ENCODE data around the gene FOXP4.

FOXP4 gene

DNA sequence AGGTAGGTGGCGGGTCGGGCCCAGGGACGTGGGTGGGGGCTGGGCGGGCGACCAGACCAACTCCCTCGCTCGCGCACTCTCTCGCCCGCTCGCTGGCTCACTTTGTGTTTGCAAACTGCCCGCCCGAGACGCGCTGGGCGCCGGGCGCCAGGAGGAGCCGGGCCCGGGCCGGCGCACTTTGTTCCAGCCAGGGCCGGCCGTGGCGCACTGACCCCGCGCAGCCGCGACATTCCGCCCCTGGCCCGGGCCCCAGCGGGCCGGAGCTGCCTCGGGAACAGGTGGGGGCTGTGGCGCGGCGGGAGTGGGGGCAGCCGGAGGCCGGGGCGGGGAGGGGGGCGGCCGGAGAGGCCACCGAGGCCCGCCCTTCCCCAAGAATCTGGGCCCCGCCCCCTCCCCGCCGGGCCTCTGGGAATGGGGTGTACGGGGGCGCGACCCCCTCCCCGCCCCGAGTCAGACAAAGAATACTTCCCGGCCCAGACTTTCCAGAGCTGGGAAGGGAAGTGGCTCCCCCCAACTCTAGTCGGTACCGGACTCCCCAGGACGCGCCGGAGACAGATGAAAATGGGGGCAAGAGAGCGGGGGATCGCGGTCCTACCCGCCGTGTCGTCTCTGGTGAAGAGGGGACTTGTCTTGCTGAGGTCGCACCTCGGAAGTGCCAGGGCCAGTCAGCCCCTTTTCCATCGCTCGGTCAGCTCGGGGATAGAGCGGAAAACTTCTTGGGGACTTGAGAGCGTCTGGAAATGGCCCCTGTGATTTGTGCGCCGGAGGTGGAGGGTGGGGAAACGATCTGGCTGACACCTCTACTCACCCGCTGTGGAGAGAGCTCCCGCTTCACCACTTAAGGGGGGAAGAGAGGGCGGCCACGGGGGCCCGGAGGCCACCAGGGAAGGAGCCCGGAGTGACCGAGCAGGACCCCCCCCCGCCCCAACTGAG lies 951 bp downstream of the FOXP4 start:
- peak; percentile 33 for DNase-seq (ENCODE audit: low read depth)

DNA sequence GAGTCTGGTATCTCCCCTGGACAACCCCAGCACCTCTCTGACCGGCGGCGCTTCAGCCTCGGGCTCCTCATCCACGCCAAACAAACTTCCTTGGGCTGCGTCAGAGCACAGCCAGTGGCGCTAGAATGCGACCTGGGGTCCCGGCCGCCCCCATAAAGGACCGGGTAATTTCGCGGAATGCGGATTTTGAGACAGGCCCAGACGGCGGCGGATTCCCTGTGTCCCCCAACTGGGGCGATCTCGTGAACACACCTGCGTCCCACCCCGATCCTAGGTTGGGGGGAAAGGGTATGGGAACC lies 1.6 kb downstream of the FOXP4 start:
- TF ChIP-seq, protein P1, sequence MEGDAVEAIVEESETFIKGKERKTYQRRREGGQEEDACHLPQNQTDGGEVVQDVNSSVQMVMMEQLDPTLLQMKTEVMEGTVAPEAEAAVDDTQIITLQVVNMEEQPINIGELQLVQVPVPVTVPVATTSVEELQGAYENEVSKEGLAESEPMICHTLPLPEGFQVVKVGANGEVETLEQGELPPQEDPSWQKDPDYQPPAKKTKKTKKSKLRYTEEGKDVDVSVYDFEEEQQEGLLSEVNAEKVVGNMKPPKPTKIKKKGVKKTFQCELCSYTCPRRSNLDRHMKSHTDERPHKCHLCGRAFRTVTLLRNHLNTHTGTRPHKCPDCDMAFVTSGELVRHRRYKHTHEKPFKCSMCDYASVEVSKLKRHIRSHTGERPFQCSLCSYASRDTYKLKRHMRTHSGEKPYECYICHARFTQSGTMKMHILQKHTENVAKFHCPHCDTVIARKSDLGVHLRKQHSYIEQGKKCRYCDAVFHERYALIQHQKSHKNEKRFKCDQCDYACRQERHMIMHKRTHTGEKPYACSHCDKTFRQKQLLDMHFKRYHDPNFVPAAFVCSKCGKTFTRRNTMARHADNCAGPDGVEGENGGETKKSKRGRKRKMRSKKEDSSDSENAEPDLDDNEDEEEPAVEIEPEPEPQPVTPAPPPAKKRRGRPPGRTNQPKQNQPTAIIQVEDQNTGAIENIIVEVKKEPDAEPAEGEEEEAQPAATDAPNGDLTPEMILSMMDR (conservative IDR thresholded peaks at IDR 0.05; ENCODE audit: low read length): no peak
- DNase-seq (ENCODE audit: low read depth): no peak
- peak overlapping the region; percentile 82 for H3K4me3 ChIP-seq (ENCODE audit: low read length)

More for the DNA sequence above, 951 bp downstream of the FOXP4 start:
- peak overlapping the region; percentile 82 for H3K4me3 ChIP-seq (ENCODE audit: low read length)
- TF ChIP-seq, protein P1 (conservative IDR thresholded peaks at IDR 0.05; ENCODE audit: low read length): no peak

DNA sequence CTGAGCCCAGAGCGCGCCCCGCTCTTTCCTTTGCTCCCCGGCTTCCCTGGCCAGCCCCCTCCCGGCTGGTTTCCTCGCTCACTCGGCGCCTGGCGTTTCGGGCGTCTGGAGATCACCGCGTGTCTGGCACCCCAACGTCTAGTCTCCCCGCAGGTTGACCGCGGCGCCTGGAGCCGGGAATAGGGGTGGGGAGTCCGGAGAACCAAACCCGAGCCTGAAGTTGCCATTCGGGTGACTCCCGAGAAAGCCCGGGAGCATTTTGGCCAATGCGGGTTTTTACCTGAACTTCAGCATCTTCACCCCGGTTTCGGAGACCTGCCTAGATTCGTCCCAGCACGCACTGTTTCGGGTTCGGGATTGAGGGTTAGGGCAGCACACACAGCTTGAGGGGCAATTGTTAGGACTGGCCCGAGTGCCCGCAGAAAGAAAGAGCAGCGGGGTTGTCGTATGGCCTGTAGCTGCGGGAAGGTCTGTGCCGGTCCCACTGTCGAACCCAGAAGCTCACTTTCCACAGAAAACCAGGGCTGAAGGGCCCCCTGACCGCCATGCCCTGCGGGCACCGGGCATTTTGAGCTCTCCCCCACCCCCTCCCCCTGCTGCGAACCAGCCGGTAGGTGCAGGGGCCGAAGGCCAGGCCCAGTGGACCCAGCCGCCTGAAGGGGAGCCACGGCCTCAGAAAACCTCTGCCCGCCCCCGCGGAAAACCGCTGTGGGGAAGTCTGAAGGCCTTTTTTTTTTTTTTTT lies 2.1 kb downstream of the FOXP4 start:
- no peak for DNase-seq (ENCODE audit: low read depth)
- peak overlapping the region; percentile 82 for H3K4me3 ChIP-seq (ENCODE audit: low read length)

DNA sequence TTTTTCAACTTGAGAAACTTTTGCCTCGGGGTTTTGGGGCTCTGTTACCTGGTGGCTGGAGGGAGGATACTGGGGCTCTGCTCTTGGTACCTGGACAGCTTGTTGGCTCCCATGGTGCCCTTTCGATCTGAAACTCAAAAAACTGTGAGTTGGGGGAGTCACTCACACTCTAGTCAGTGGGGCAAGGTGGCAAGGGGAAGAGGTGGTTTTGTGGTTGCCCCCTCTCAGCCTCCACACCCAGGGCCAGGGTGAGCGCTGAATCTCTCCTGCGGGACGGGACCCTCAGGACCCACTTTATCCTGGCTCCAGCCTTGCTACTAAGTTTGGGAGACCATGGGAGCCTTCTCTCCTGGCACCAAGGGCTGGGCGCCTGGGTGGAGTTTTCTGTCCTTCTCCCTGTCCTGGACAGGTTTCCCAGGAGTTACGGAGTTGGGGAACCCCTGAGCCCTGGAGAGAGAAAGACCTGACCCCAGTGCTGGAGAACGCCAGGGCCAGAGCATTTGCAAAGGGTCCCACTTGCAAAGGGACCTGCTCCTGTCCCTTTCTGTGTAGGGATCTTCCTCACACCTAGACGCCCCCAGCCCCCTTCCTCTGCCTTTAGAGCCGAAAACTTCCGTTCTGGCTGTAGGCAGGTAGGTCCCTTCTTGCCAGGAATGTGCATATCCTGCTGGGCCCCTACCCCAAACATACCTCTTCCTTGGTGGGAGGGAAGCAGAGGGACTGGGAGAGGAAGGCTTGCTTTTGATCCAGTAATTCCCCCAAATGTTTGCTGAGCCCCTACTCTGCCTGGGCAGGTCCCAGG lies 2.9 kb downstream of the FOXP4 start:
- no peak overlapping the region for H3K4me3 ChIP-seq (ENCODE audit: low read length)
- TF ChIP-seq, protein P1 (conservative IDR thresholded peaks at IDR 0.05; ENCODE audit: low read length): no peak
- DNase-seq (ENCODE audit: low read depth): no peak

More for the DNA sequence above, 2.1 kb downstream of the FOXP4 start:
- TF ChIP-seq, protein P1 (conservative IDR thresholded peaks at IDR 0.05; ENCODE audit: low read length): no peak

DNA sequence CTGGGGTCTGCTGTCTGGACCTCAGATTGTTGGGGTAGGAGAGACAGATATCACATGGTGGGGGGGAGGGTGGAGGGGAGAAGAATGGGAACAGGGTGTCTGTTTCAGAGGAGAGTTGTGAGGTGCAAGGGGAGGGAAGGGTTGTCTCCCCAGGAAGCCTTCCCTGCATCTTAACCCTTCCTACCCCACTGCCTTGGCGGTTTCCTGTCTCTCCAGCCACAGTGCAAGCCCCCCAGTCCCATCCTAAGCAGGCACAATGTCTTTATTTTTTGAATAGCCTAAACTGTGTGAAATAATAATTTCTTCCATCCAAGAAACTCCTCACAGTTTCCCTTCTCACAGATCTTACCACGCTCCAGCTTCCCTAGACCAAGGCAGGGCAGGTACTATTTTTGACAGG lies 3.5 kb downstream of the FOXP4 start:
- no peak for DNase-seq (ENCODE audit: low read depth)
- H3K4me3 ChIP-seq (ENCODE audit: low read length): no peak overlapping the region
- TF ChIP-seq, protein P1 (conservative IDR thresholded peaks at IDR 0.05; ENCODE audit: low read length): no peak

DNA sequence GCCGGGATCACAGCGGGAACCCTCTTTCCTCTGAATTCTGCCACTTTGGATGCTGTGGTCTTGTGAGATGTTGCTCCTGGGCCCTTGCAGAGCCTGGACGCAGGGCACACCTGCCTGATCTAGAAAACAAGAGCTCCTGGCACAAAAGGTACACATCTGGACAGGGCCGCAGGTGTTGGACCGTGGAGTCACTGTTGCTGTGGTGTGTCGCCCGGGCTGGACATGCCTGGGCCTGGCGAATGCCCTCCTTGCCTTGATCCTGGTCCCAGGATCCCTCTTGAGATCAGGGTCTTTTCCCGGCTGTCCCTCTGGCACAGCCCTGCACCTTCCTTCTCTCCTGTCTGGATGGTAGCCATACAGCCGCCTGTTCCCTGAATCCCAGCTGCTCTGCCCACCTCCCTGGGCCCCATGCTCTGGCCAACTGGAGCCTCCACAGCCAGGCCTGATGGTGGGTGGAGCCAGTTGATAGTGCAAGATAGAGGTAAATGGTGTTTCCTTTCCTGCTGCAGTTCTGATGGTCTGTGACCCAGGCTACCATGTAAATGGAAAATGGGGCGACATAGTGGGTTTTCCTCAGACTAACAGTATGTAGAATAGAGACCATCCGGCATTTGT lies 5.0 kb downstream of the FOXP4 start:
- no peak for DNase-seq (ENCODE audit: low read depth)
- no peak overlapping the region for H3K4me3 ChIP-seq (ENCODE audit: low read length)
- TF ChIP-seq, protein P1 (conservative IDR thresholded peaks at IDR 0.05; ENCODE audit: low read length): no peak

Data from AG10803 (cell line).